ENCODE data around the gene DGKI. TPM values are rescaled to one million over a fixed set of nuclear protein-coding genes. Genes with fewer than 3 reads are reported as not detected.

Gene DGKI
- total and polyA plus RNA-seq, 2 of the 13 experiments (the other 11 are each of a cell fraction or from before 2014, with no cell fraction given): 0.09 to 0.17 TPM

DNA sequence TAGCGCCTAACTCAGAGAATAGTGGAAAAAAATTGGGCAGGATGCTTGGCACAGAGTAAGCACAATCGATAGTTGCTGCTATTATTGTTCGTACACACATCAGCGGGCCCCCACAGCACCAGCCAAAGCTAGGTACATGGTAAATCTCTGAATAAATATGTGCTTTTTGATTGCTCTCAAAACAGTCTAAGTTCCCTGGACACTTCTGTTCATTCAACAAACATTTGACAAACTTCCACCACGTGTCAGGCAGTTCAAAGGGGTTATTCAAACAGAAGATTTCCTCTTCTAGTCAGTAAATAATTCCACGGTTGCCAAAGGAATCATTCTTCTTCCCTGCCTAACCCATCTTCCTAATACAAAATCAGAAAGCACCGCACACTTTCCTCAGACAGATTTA is 150.8 kb downstream of the DGKI start (continued):
- TF ChIP-seq, protein P1, sequence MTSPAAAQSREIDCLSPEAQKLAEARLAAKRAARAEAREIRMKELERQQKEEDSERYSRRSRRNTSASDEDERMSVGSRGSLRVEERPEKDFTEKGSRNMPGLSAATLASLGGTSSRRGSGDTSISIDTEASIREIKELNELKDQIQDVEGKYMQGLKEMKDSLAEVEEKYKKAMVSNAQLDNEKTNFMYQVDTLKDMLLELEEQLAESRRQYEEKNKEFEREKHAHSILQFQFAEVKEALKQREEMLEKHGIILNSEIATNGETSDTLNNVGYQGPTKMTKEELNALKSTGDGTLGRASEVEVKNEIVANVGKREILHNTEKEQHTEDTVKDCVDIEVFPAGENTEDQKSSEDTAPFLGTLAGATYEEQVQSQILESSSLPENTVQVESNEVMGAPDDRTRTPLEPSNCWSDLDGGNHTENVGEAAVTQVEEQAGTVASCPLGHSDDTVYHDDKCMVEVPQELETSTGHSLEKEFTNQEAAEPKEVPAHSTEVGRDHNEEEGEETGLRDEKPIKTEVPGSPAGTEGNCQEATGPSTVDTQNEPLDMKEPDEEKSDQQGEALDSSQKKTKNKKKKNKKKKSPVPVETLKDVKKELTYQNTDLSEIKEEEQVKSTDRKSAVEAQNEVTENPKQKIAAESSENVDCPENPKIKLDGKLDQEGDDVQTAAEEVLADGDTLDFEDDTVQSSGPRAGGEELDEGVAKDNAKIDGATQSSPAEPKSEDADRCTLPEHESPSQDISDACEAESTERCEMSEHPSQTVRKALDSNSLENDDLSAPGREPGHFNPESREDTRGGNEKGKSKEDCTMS (CRISPR knock-in tag; conservative IDR thresholded peaks at IDR 0.05): no peak
- TF ChIP-seq MIXL1 (CRISPR knock-in tag; IDR thresholded peaks at IDR 0.05) (peak; percentile 62; the same call in 1 of the 2 replicates), HMG20A (CRISPR knock-in tag; IDR thresholded peaks at IDR 0.05; ENCODE audit: borderline replicate concordance) (peak; percentile 94), GABPA (IDR thresholded peaks at IDR 0.05; ENCODE audit: low read depth, low read length) (no peak), GABPA (CRISPR knock-in tag; IDR thresholded peaks at IDR 0.05; ENCODE audit: low read depth) (0 out of 2 replicates have a peak, but pooled peaks have one; percentile 22), JARID2 (CRISPR knock-in tag; IDR thresholded peaks at IDR 0.05; ENCODE audit: insufficient replicate concordance) (no peak), SOX13 (IDR thresholded peaks at IDR 0.05) (peak; percentile 77), SOX13 (CRISPR knock-in tag; conservative IDR thresholded peaks at IDR 0.05 in 1 of 2, IDR thresholded peaks at IDR 0.05 in 1 of 2) (peak in 1 of 2 experiments; percentile 92; a peak in 2 of 4 replicates), ZNF605 (CRISPR knock-in tag; IDR thresholded peaks at IDR 0.05) (no peak), MLXIP (CRISPR knock-in tag; IDR thresholded peaks at IDR 0.05; ENCODE audit: borderline replicate concordance) (0 out of 2 replicates have a peak, but pooled peaks have one; percentile 60), HOXA3 (CRISPR knock-in tag; IDR thresholded peaks at IDR 0.05) (peak; percentile 54; the same call in 1 of the 2 replicates), KMT2B (CRISPR knock-in tag; IDR thresholded peaks at IDR 0.05) (peak; percentile 32; the same call in 1 of the 2 replicates), HDAC2 (CRISPR knock-in tag; IDR thresholded peaks at IDR 0.05) (peak; percentile 91)
- TF ChIP-seq, protein P2, sequence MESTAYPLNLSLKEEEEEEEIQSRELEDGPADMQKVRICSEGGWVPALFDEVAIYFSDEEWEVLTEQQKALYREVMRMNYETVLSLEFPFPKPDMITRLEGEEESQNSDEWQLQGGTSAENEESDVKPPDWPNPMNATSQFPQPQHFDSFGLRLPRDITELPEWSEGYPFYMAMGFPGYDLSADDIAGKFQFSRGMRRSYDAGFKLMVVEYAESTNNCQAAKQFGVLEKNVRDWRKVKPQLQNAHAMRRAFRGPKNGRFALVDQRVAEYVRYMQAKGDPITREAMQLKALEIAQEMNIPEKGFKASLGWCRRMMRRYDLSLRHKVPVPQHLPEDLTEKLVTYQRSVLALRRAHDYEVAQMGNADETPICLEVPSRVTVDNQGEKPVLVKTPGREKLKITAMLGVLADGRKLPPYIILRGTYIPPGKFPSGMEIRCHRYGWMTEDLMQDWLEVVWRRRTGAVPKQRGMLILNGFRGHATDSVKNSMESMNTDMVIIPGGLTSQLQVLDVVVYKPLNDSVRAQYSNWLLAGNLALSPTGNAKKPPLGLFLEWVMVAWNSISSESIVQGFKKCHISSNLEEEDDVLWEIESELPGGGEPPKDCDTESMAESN (CRISPR knock-in tag; conservative IDR thresholded peaks at IDR 0.05): 0 out of 2 replicates have a peak, but pooled peaks have one; percentile 33
